DMS79 (cell line): Measurements from ENCODE around the gene SLC1A2.

ENCODE experiments used
- DNase-seq: peaks from one replicate; lab custom pipeline; 2025; lab: John Stamatoyannopoulos, UW

SLC1A2 gene

DNA sequence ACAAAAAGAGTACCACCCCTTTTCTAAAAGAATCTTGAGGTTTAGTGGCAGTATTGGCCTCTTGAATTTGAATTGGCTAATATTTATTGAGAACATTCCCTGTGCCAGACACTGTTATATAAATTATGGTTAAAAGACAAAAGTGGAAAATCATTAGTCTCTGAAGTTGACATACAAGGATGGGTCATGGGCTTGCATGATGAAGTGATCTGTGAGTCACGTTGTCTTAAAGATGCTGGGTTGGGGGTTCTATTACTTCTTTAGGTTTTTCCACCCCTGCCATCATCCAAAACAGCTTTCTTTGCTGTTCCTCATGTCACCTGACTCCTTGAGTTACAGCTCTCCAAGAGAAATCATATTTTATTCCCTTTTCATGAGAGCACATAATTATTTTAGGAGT lies 195.4 kb downstream of the SLC1A2 start:
- DNase-seq, result no peak

DNA sequence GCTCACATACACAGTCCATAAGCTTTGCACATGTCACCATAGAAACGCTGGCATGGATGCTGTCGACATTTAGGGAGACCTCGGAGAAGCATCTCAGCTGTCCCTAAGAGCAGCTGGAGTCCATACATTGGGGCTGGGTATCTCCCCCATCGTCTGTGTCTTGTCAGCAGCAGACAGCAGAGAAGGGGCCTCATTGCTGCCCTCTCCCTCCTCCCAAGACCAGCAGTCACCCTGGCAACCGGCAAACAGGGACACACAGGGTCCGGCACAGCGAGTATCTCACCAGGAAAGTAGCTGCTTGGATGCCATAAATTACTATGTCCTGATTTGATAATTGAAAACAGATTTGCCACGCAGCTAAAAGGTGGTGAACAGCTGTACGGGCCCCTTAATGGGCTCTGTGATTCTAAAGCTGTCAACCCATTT lies 196.0 kb downstream of the SLC1A2 start:
- DNase-seq, result no peak

GRCh38 chr11:35218956-35219355 lies 200.4 kb downstream of the SLC1A2 start:
- no peak for DNase-seq

GRCh38 chr11:35216962-35217678 lies 202.2 kb downstream of the SLC1A2 start:
- DNase-seq, result no peak

DNA sequence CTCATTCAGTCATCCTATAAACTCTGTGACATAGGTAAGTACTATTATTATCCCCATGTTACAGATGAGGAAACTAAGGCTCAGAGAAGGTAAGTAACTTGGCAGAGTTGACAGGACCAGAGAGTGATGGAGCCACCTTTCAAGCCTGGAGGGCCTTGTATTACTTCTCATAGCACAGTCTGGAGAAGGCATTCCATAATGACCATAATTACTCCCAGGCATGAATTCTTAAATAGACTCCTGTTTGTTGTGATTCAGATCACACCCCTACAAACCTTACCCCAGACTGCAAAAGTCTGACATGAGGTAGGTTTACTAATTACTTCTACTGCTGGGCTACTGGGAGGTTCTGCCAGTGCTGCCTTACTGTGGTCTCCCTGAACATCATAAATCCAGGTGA lies 203.4 kb downstream of the SLC1A2 start:
- DNase-seq, result no peak

- DNase-seq, result no peak
Observed at GRCh38 chr11:35214792-35215193, 204.6 kb downstream of the SLC1A2 start.

GRCh38 chr11:35214226-35214770 lies 205.1 kb downstream of the SLC1A2 start:
- no peak for DNase-seq

GRCh38 chr11:35211952-35212351 lies 207.4 kb downstream of the SLC1A2 start:
- no peak for DNase-seq

GRCh38 chr11:35210876-35211546 lies 208.3 kb downstream of the SLC1A2 start:
- no peak for DNase-seq

GRCh38 chr11:35208795-35209194 lies 210.6 kb downstream of the SLC1A2 start:
- no peak for DNase-seq

DNA sequence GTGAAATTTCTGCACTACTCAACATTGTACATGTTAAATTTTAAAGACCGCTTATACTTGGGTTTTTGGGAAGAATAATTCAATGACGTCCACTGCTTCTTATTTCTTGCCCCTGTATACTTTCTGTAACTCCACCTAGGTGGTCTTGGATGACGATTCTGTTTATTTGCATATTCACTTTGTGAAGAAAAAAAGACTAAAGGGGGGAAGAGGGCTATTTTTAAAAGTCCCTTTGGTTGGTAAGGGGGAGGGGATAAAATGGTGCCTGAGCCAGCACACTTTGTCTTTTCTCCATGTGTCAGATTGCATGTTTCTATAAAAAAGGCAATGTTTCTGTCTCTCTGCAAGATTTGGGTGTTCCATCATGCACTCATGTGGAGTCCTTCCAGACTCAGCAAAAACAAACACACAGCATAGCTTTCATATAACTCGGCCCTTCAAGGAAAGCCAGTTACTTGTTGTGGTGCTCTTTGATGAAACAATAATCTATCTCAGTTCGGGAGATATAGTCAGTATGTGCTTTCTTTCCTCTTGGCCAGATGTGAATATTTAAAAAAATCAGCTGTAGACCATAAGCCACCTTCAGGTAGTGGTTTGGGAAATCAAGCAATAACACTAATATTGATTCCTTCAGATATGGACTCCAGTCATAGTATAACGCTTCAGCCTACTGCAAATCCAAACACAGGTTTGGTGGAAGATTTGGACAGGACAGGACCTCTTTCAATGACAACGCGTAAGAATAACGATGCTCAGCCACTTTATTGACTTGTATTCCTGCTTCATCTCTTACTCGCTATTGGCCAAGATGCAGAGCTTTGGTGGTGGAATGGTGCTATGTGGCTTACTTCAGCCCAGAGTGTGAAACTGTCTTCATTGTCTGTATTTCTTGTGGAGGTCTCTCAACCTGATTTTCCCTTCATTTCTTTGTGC lies 211.6 kb downstream of the SLC1A2 start:
- no peak for DNase-seq

GRCh38 chr11:35206616-35207015 lies 212.7 kb downstream of the SLC1A2 start:
- DNase-seq, result peak; percentile 24

- no peak for DNase-seq
Observed at GRCh38 chr11:35204614-35205013, 214.7 kb downstream of the SLC1A2 start.
